HFFc6 (cell line): ENCODE data around the gene PARP8. TPM values are rescaled to one million over a fixed set of nuclear protein-coding genes. Genes with fewer than 3 reads are reported as not detected.

Experiments
- DNase-seq: peaks from one replicate; pipeline ENCODE4 v3.0.0-alpha.2; 2018
- H3K27ac Mint-ChIP-seq: 2 replicates; pipeline ENCODE4 v1.8.0; 2020; ENCODE audit warnings: mild to moderate bottlenecking, mixed read lengths
- H3K27me3 Mint-ChIP-seq: 2 replicates; pipeline ENCODE4 v1.8.0; 2021; ENCODE audit warnings: mild to moderate bottlenecking, moderate library complexity, mixed read lengths; ENCODE audit not compliant: insufficient read depth
- H3K36me3 Mint-ChIP-seq: 2 replicates; pipeline ENCODE4 v1.8.0; 2021; ENCODE audit warnings: low read depth, mixed read lengths
- H3K4me1 Mint-ChIP-seq: 2 replicates; pipeline ENCODE4 v1.8.0; 2020; ENCODE audit warnings: low read depth, mixed read lengths
- H3K4me3 Mint-ChIP-seq: 2 replicates; pipeline ENCODE4 v1.8.0; 2020; ENCODE audit warnings: mild to moderate bottlenecking, moderate library complexity, mixed read lengths
- H3K9me3 Mint-ChIP-seq: 2 replicates; pipeline ENCODE4 v1.8.0; 2020; ENCODE audit warnings: mild to moderate bottlenecking, mixed read lengths
- CTCF ChIP-seq: fragments of 200-600 bp; sonication (generic); IDR thresholded peaks from 2 replicates; pipeline ENCODE4 v1.5.0; 2021; ENCODE audit warnings: antibody characterized with exemption, mild to moderate bottlenecking
- total RNA-seq, 6 experiments: library from RNA; stranded (reverse); fragmentation: NEBNext Ultra II Directional; extraction: Animal tissue kit (Norgen Biotek cat#: 25700); gene quantifications; 2 replicates in 1 of 6; 3 replicates in 5 of 6; pipeline ENCODE4 v1.2.3, GENCODE V29; 2021

Gene PARP8
- total RNA-seq, 6 experiments from 2014 or later: 0.71 to 5.5 (median 0.81) TPM

- no peak for TF ChIP-seq CTCF
- H3K27ac Mint-ChIP-seq: no peak overlapping the region
- H3K36me3 Mint-ChIP-seq: no peaks in the 10 kb centered on the region
- no peak overlapping the region for H3K4me3 Mint-ChIP-seq
- no peaks in the 10 kb centered on the region for H3K4me1 Mint-ChIP-seq
- H3K9me3 Mint-ChIP-seq: no peaks in the 10 kb centered on the region
- no peak for DNase-seq
- H3K27me3 Mint-ChIP-seq: no peaks in the 10 kb centered on the region
These were observed 12.5 kb upstream of the PARP8 start for GRCh38 chr5:50653946-50654345.

GRCh38 chr5:50655067-50655809, 11.2 kb upstream of the PARP8 start:
- no peak for DNase-seq
- Mint-ChIP-seq H3K36me3 (no peaks in the 10 kb centered on the region), H3K27me3 (no peaks in the 10 kb centered on the region), H3K4me3 (no peak overlapping the region), H3K9me3 (no peaks in the 10 kb centered on the region), H3K4me1 (no peaks in the 10 kb centered on the region), H3K27ac (no peak overlapping the region)
- TF ChIP-seq CTCF: no peak

GRCh38 chr5:50655810-50656205, 10.6 kb upstream of the PARP8 start:
- H3K4me3 Mint-ChIP-seq: no peak overlapping the region
- DNase-seq: no peak
- H3K27ac Mint-ChIP-seq: no peak overlapping the region
- no peaks in the 10 kb centered on the region for H3K4me1 Mint-ChIP-seq
- no peaks in the 10 kb centered on the region; the same call in 1 of the 2 replicates for H3K27me3 Mint-ChIP-seq
- no peaks in the 10 kb centered on the region for H3K36me3 Mint-ChIP-seq
- no peaks in the 10 kb centered on the region for H3K9me3 Mint-ChIP-seq
- TF ChIP-seq CTCF: no peak

- Mint-ChIP-seq H3K4me3 (no peak overlapping the region), H3K27ac (no peak overlapping the region), H3K4me1 (no peaks in the 10 kb centered on the region), H3K9me3 (no peaks in the 10 kb centered on the region), H3K27me3 (no peaks in the 10 kb centered on the region; the same call in 1 of the 2 replicates), H3K36me3 (no peaks in the 10 kb centered on the region)
- no peak for TF ChIP-seq CTCF
- no peak for DNase-seq
These were observed 9.4 kb upstream of the PARP8 start for GRCh38 chr5:50657044-50657443.

GRCh38 chr5:50658246-50658645, 8.2 kb upstream of the PARP8 start:
- Mint-ChIP-seq H3K4me3 (no peak overlapping the region), H3K9me3 (no peaks in the 10 kb centered on the region), H3K27me3 (no peaks in the 10 kb centered on the region; the same call in 1 of the 2 replicates), H3K27ac (no peak overlapping the region), H3K36me3 (no peaks in the 10 kb centered on the region), H3K4me1 (no peaks in the 10 kb centered on the region)
- DNase-seq: no peak
- TF ChIP-seq CTCF: no peak
